ENCODE data around the gene KCNQ4.

GRCh38 chr1:40839943-40840335, 56.4 kb downstream of the KCNQ4 start:
- no peak for TF ChIP-seq CREB5 (CRISPR knock-in tag; IDR thresholded peaks at IDR 0.05; ENCODE audit: low read depth)
- TF ChIP-seq ZNF8 (CRISPR knock-in tag; IDR thresholded peaks at IDR 0.05), result no peak
- no peak for TF ChIP-seq TSHZ2 (CRISPR knock-in tag; IDR thresholded peaks at IDR 0.05)
- TF ChIP-seq TCF4 (CRISPR knock-in tag; IDR thresholded peaks at IDR 0.05; ENCODE audit: borderline replicate concordance), result no peak
- TF ChIP-seq PATZ1 (CRISPR knock-in tag; IDR thresholded peaks at IDR 0.05; ENCODE audit: borderline replicate concordance), result no peak
- no peak for TF ChIP-seq CSDC2 (CRISPR knock-in tag; IDR thresholded peaks at IDR 0.05)
- no peak for TF ChIP-seq OSR1 (CRISPR knock-in tag; IDR thresholded peaks at IDR 0.05)
- TF ChIP-seq ZC3H10 (CRISPR knock-in tag; IDR thresholded peaks at IDR 0.05), result no peak
